Loucy (cell line): Measurements from ENCODE around the gene PFDN6.

Experiments used
- H2AFZ ChIP-seq: fragments of 200-600 bp; sonication (generic); 2 replicates; pipeline ENCODE4 v1.6.0; 2016; ENCODE audit warnings: antibody characterized with exemption, mild to moderate bottlenecking, low read length, moderate library complexity
- H3F3A ChIP-seq: fragments of 200-600 bp; 2 replicates; pipeline ENCODE4 v1.6.0; 2016; ENCODE audit warnings: antibody characterized with exemption, low read depth, mild to moderate bottlenecking
- H3K27me3 ChIP-seq: fragments of 200-600 bp; sonication (generic); 2 replicates; pipeline ENCODE4 v1.6.1; 2014; ENCODE audit warnings: low read length, mild to moderate bottlenecking; ENCODE audit not compliant: insufficient read depth, poor library complexity, severe bottlenecking
- H3K36me3 ChIP-seq: fragments of 200-600 bp; sonication (generic); 2 replicates; pipeline ENCODE4 v1.6.1; 2016; ENCODE audit warnings: low read length; ENCODE audit not compliant: insufficient read depth
- H3K4me1 ChIP-seq: fragments of 200-600 bp; sonication (generic); 2 replicates; pipeline ENCODE4 v1.5.1; 2014; ENCODE audit warnings: low read length, mild to moderate bottlenecking; ENCODE audit not compliant: insufficient read depth, poor library complexity, severe bottlenecking
- H3K4me2 ChIP-seq: fragments of 200-600 bp; sonication (generic); 2 replicates; pipeline ENCODE4 v1.6.0; 2014; ENCODE audit warnings: antibody characterized with exemption, low read length, low read depth, mild to moderate bottlenecking; ENCODE audit not compliant: poor library complexity, severe bottlenecking
- H3K4me3 ChIP-seq: fragments of 200-600 bp; sonication (generic); 2 replicates; pipeline ENCODE4 v1.5.1; 2014; ENCODE audit warnings: low read length, mild to moderate bottlenecking, mixed read lengths; ENCODE audit not compliant: poor library complexity, severe bottlenecking
- H3K79me2 ChIP-seq: fragments of 200-600 bp; sonication (generic); 2 replicates; pipeline ENCODE4 v1.6.1; 2014; ENCODE audit warnings: low read length; ENCODE audit not compliant: insufficient read depth
- H3K9ac ChIP-seq: fragments of 200-600 bp; sonication (generic); 2 replicates; pipeline ENCODE4 v1.6.0; 2014; ENCODE audit warnings: mild to moderate bottlenecking, low read depth, low read length, moderate library complexity; ENCODE audit not compliant: poor library complexity, severe bottlenecking
- H3K9me2 ChIP-seq: fragments of 200-600 bp; sonication (generic); replicated peaks from 2 replicates; pipeline ENCODE4 v1.6.1; 2016; ENCODE audit warnings: low read depth, low read length, mixed read lengths
- H3K9me3 ChIP-seq: fragments of 200-600 bp; sonication (generic); 2 replicates; pipeline ENCODE4 v1.6.1; 2014; ENCODE audit warnings: mild to moderate bottlenecking, antibody characterized with exemption, low read length, low read depth; ENCODE audit not compliant: insufficient read depth
- H4K20me1 ChIP-seq: fragments of 200-600 bp; sonication (generic); 2 replicates; pipeline ENCODE4 v1.6.0; 2014; ENCODE audit warnings: antibody characterized with exemption, low read length, mild to moderate bottlenecking; ENCODE audit not compliant: insufficient read depth, poor library complexity, severe bottlenecking
- EZH2phosphoT487 ChIP-seq: fragments of 200-600 bp; IDR thresholded peaks from 2 replicates; pipeline ENCODE4 v1.6.1; 2018; ENCODE audit warnings: antibody characterized with exemption, mild to moderate bottlenecking, moderate library complexity, borderline replicate concordance
- TF ChIP-seq, protein P1 (sequence below): fragments of 200-600 bp; sonication (generic); conservative IDR thresholded peaks from 2 replicates; pipeline ENCODE4 v1.5.1; 2014; ENCODE audit warnings: mild to moderate bottlenecking, antibody characterized with exemption, low read length

Gene PFDN6

DNA sequence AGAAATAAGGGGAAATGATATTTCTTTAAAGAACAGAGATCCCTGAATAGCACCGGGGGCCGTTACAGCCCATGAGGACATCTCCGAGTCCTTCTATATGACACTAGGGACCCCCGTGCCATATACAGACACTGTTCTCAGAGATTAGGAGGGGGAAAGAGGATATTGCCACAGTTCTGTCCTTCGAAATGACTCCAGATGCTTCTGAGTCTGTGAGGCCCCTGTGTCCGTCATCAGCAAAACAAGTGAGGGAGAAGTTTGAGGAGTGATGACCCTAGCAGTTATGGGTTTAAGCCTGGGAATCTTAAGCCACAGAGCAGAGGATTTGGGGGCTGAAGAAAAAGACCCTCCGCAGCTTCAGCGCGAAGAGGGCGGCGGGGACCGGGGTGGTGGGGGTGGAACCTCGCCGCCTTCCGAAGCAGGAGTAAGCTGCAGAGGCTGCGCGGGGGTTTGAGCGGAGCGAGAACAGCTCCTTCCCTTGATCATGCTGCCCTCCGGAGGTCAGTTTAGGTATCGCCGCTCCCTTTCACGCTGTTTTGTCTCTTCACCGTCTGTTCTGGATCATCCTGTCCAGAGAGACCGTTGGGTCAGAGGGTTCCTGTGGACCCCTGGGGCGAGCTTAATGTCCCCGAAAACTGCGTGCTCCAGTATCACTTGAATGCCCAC, 41.3 kb upstream of the PFDN6 start:
- H3K9me2 ChIP-seq: no peaks in the 10 kb centered on the region
- H3K9me3 ChIP-seq: no peaks in the 10 kb centered on the region
- H3K4me2 ChIP-seq: peak overlapping the region; percentile 99
- H3K79me2 ChIP-seq: peaks cover 13% of the 10 kb centered on the region
- peak overlapping the region; percentile 91 for H2AFZ ChIP-seq
- H3F3A ChIP-seq: no peaks in the 10 kb centered on the region
- TF ChIP-seq, protein P1, sequence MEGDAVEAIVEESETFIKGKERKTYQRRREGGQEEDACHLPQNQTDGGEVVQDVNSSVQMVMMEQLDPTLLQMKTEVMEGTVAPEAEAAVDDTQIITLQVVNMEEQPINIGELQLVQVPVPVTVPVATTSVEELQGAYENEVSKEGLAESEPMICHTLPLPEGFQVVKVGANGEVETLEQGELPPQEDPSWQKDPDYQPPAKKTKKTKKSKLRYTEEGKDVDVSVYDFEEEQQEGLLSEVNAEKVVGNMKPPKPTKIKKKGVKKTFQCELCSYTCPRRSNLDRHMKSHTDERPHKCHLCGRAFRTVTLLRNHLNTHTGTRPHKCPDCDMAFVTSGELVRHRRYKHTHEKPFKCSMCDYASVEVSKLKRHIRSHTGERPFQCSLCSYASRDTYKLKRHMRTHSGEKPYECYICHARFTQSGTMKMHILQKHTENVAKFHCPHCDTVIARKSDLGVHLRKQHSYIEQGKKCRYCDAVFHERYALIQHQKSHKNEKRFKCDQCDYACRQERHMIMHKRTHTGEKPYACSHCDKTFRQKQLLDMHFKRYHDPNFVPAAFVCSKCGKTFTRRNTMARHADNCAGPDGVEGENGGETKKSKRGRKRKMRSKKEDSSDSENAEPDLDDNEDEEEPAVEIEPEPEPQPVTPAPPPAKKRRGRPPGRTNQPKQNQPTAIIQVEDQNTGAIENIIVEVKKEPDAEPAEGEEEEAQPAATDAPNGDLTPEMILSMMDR: peak; percentile 81
- no peak for TF ChIP-seq EZH2phosphoT487
- H3K9ac ChIP-seq: peak overlapping the region; percentile 81
- peaks cover 22% of the 10 kb centered on the region for H3K4me1 ChIP-seq
- H3K4me3 ChIP-seq: peak overlapping the region; percentile 86
- no peaks in the 10 kb centered on the region for H3K27me3 ChIP-seq
- H3K36me3 ChIP-seq: peaks cover 4% of the 10 kb centered on the region; the same call in 1 of the 2 replicates
- no peaks in the 10 kb centered on the region for H4K20me1 ChIP-seq

DNA sequence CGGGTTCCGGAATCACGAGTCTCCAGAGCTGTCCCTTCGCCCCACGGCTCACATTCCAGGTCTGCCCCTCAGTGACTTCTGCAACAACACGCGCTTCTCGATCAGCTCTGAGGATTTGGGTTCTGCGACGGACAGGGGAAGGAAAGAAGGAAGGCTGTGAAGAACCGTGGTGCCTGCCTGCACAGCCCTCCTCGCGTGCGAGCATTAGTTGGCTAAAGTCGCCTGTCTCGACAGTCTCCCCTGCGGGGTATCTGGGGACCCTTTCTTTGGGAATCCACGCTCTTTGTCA, 40.8 kb upstream of the PFDN6 start:
- Histone ChIP-seq H4K20me1 (no peaks in the 10 kb centered on the region), H3F3A (no peaks in the 10 kb centered on the region), H2AFZ (peak overlapping the region; percentile 91), H3K4me1 (peaks cover 22% of the 10 kb centered on the region), H3K9me3 (no peaks in the 10 kb centered on the region), H3K79me2 (peaks cover 13% of the 10 kb centered on the region), H3K9me2 (no peaks in the 10 kb centered on the region), H3K4me3 (peak overlapping the region; percentile 86), H3K36me3 (peaks cover 4% of the 10 kb centered on the region; the same call in 1 of the 2 replicates), H3K9ac (peak overlapping the region; percentile 81), H3K4me2 (peak overlapping the region; percentile 99), H3K27me3 (no peaks in the 10 kb centered on the region)
- no peak for TF ChIP-seq EZH2phosphoT487
- TF ChIP-seq, protein P1: 0 out of 2 replicates have a peak, but pooled peaks have one; percentile 32

DNA sequence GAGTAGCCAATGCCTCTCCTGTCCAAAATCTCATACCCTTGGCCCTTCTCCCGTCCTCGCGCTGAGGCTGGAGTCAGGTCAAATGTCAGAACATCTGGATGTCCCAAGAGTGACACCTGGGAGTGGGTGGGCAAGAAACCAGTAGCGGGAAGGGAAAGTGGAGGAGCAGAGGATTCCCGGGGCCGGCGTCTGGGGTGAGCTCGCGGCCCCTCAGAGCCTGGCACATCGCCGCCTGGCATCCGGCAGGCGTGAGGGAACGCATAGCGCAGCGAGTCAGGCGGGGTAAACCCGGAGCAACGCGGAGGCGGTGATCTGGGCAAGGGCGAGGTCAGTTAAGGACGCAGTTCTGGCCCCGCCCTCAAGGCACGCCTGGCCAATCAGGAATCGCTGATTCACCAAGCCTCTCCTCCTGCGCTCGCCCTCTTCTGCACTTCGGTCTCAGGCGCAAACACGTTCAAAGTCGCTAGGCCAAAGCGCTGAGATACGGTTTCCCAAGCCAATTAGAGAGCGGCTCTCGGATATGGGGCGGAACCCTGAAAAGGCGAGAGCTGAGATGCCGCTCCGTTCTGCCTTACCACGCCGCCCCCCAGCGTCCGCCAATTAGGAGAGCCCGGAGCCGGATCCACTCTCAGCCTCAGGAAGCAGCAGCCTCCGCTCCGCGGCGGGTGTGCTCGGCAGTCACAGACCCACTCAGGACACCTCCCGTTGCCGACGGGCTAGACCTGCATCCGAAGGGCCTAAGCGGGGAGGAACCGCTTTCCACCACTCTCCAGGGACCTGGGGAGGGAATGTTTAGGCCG, 40.3 kb upstream of the PFDN6 start:
- Histone ChIP-seq H2AFZ (peak overlapping the region; percentile 91), H3F3A (no peaks in the 10 kb centered on the region), H3K4me2 (peak overlapping the region; percentile 99), H3K9me2 (no peaks in the 10 kb centered on the region), H3K27me3 (no peaks in the 10 kb centered on the region), H4K20me1 (no peaks in the 10 kb centered on the region), H3K9ac (peak overlapping the region; percentile 94), H3K4me3 (peak overlapping the region; percentile 86), H3K4me1 (peaks cover 22% of the 10 kb centered on the region), H3K79me2 (peaks cover 13% of the 10 kb centered on the region), H3K9me3 (no peaks in the 10 kb centered on the region), H3K36me3 (peaks cover 4% of the 10 kb centered on the region; the same call in 1 of the 2 replicates)
- TF ChIP-seq EZH2phosphoT487: no peak
- TF ChIP-seq, protein P1: no peak
